SK-MEL-5 (cell line): Measurements from ENCODE around the gene COPS3. TPM values are rescaled to one million over a fixed set of nuclear protein-coding genes. Genes with fewer than 3 reads are reported as not detected.
A peak's percentile ranks its signal among the peaks of the same experiment; 100 is the strongest.
"Not testable (repeated sequence)": the region's sequence is repeated elsewhere in the genome, so short reads cannot be mapped to it uniquely, and the experiment has no call there.

Source experiments
- DNase-seq: peaks from one replicate; pipeline ENCODE4 v3.0.0-alpha.2; 2016; ENCODE audit warnings: low read depth, low spot score
- in situ Hi-C: cut with HindIII; loops from 2 replicates; pipeline ENCODE4 v1.10.0; 2016; ENCODE audit warnings: low sequenced_read_pairs, high pct_unique_total_duplicates, low pct_unique_long_range_greater_than_20kb
- total RNA-seq: library from RNA; depleted of rRNA; stranded (reverse); fragments of >200 nt; shearing (Covaris generic); gene quantifications from 2 replicates; pipeline ENCODE4 v1.2.3, GENCODE V29; 2014

COPS3 gene
- total RNA-seq, 1 experiment from 2014 or later, result 121 TPM

DNA sequence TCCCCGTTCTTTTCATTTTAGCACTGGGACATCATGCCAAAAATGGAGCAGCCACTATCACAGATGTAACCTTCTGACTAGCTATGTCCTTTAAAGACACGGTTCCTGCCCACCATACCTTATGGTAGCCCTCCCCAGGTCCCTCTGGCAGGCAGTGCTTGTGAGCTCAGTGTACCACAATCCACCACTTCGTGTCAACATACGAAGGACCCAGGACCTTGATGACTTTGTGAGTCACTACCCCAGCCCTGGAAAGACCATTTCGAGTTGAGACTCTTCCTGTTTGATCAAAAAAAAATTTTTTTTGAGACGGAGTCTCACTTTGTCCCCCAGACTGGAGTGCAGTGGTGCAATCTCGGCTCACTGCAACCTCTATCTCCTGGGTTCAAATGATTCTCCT lies 23.0 kb downstream of the COPS3 start:
- DNase-seq, result no peak
- in situ Hi-C loops, result no loop called here

DNA sequence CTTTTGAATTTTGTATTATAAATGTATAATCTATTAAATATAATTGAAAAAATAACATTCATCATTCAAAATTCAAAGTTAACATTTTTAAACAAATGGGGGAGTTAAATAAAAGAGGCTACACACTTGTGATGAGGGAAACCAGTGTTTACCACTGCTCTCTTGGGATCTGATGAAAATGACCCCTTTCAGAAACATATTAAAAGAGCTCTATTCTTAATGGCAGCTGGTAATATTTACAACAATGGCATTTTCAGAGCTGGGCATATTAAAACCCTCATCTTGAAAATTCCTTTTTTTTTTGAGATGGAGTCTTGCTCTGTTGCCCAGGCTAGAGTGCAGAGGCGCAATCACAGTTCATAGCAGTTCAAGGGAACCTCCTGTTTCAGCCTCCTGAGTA lies 24.7 kb downstream of the COPS3 start:
- DNase-seq, result peak; percentile 67
- in situ Hi-C loops, result no loop called here

DNA sequence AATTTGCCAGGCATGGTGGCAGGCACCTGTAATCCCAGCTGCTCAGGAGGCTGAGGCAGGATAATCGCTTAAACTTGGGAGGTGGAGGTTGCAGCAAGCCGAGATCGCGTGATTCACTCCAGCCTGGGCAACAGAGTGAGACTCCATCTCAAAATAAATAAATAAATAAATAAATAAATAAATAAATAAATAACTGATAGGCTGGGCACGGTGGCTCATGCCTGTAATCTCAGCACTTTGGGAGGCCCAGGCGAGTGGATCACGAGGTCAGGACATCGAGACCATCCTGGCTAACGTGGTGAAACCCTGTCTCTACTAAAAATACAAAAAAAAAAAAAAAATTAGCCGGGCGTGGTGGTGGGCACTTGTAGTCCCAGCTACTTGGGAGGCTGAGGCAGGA lies 25.4 kb downstream of the COPS3 start:
- DNase-seq, in situ Hi-C loops: not testable (repeated sequence)

DNA sequence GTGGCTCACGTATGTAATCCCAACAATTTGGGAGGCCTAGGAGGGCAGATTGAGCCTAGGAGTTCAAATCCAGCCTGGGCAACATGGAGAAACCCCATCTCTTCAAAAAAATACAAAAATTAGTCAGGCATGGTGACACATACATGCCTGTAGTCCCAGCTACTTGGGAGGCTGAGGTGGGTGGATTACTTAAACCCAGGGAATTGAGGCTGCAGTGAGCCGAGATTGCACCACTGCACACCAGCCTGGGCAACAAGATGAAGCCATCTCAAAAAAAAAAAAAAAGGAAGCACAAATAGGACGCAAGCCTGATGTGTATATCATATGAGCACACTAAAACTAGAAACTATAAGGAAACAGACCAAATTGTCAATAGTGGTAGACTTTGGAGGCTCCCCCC lies 27.0 kb downstream of the COPS3 start:
- in situ Hi-C loops, result no loop called here

DNA sequence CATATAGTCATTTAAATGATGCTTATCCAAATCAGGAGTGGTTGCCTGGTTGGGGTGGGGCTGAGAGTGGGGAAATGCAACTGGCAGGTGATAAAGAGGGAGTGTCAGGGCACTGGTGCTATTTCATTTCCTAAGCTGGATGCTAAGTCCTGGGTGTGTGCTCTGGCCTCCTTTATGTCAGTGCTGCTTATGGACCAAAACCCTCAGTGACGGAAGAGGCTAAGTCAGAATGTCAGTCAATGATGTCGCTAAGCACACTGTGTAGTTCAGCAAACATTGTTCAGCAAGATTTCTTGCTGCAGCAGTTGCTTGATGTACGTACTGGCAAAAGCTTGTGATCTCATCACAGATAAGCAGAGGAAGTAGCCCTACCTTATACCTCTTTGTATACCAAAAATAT lies 27.6 kb downstream of the COPS3 start:
- no peak for DNase-seq
- in situ Hi-C loops, result no loop called here

More for the DNA sequence above, 27.0 kb downstream of the COPS3 start:
- DNase-seq, result no peak

DNA sequence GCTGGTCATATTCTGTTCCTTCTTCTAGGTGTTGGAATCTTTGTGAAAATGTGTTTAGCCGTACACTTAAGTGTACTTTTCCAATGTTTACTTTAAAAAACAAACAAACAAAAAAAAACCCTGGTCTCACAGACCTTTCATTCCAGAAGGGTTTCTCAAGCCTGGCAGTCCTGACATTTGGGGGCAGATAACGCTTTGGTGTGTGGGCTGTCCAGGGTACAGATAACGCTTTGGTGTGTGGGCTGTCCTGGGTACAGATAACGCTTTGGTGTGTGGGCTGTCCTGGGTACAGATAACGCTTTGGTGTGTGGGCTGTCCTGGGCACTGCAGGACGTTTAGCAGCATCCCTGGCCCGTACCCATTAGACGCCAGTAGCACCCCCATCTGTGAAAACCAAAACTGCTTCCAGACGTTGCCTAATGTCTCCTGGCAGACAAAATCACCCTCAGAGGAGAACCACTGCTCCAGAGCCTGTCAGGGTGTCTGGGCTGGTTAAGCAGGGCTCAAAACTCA lies 28.8 kb downstream of the COPS3 start:
- in situ Hi-C loops, result no loop called here

DNA sequence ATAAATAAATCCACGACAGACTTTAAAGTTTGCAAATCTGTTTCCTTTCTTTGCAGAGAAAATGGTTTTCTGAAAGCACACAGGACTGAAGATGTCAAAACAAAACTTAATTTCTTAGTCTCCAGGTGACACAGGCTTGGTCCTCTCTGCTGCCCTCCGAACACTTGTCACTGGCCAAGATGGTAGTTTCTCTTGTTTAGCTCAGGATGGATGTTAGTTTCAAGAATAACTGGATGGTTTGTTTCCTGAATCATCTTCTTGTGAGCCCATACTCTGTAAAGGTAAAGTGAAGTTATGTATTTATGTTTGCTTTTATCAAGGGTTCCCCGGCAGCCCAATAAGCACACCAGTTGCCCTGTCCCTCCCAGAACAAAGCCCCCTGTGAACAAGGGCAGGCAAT lies 34.2 kb downstream of the COPS3 start:
- in situ Hi-C loops, result no loop called here
- no peak for DNase-seq

More for the DNA sequence above, 28.8 kb downstream of the COPS3 start:
- no peak for DNase-seq

DNA sequence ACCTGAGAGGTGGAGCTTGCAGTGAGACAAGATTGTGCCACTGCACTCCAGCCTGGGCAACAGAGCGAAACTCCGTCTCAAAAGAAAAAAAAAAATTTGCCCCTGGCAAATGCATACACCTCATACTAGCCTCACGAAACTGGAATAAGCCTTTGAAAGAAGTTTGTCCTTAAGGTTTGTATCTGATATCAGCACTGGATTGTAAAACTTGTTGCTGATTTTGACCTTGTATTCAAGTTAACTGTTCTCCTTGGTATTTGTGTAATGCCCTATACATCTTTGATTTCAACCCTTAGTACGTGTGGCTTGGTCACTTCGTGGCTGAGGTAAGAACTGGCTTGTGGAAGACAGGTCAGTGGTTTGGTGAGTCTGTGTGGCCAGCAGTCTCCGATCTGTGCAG lies 37.9 kb downstream of the COPS3 start:
- in situ Hi-C loops, result no loop called here
- no peak for DNase-seq

DNA sequence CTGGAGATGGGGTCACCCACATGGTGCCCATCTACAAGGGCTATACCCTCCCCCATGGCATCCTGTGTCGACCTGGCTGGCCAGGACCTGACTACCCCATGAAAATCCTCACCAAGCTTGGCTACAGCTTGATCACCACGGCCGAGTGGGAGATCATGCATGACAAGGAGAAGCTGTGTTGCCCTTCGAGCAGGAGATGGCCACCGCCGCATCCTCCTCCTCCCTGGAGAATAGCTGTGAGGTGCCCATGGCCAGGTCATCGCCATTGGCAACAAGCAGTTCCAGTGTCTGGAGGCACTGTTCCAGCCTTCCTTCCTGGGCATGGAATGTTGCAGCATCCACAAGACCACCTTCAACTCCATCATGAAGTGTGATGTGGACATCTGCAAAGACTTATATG lies 38.8 kb downstream of the COPS3 start:
- in situ Hi-C loops, result no loop called here
- no peak for DNase-seq

DNA sequence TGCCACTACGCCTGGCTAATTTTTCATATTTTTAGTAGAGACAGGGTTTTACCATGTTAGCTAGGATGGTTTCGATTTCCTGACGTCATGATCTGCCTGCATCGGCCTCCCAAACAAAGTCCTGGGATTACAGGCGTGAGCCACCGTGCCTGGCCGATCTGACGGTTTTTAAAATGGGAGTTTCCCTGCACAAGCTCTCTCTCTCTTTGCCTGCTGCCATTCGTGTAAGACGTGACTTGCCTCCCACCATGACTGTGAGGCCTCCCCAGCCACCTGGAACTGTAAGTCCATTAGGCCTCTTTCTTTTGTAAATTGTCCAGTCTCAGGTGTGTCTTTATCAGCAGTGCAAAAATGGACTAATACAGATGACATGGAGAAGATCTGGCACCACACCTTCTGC lies 39.4 kb downstream of the COPS3 start:
- DNase-seq, result no peak
- in situ Hi-C loops, result no loop called here

DNA sequence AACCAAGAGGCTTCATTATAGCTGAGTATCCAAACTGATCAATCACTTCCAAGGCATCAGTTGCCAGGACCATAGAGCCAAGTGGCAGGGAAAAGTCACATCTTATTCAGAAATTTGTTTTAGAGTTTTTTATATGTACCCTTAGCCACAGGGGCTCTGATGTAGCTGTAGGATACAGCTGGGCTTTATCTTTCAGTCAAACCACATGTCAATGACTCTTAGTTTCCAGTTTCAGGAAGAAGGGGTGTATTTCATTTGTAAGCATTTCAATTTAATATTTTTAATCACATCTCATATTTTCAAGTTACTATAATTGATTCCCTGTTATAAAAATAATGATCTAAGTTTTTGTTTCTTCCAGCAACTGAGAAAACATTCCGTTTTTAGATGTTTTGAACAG lies 41.2 kb downstream of the COPS3 start:
- DNase-seq, result no peak
- in situ Hi-C loops, result no loop called here

DNA sequence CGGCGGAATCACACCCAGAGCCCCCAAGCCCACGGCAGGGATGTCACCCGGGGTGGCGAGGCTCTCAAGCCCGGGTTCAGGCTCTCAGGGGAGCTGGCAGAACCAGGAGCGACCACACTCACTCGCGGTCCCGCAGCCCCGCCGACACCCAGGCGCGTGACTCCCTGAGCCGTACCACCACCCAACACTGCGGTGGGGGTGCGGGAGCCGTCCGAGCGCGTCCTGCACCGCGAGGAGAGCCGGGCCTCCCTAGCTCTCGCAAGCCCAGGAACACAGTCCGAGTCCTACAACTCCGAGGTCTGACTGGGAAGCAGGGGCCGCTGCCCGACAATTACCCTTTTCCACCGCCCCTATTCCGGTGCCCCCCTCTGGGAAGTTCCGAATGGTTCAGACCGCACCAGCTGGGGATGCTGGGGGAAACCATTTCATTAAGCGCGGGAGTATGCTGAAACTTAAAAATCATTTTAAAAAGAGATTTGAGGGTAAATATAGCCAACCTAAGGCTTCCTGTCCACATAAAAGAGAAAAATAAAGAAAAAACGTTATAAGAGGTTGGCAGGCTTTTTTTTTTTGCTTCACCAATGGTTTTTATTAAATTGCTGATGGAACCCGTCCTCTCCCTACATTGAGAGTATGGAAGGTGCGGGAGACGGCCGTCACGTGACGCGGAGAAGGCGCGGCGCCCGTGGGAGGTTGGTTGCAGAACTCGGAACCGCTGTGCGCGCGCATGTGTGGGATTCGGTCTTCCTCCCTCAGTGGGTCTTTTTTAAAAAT lies 43.8 kb downstream of the COPS3 start, which contains the start of gene FLCN:
TSS of gene FLCN (minus strand) at position 143 of the 774 bp plus-strand sequence. CDS start 9,031 bp downstream, outside the sequence.
- DNase-seq, result peak; percentile 84
- in situ Hi-C loops, result no loop called here

DNA sequence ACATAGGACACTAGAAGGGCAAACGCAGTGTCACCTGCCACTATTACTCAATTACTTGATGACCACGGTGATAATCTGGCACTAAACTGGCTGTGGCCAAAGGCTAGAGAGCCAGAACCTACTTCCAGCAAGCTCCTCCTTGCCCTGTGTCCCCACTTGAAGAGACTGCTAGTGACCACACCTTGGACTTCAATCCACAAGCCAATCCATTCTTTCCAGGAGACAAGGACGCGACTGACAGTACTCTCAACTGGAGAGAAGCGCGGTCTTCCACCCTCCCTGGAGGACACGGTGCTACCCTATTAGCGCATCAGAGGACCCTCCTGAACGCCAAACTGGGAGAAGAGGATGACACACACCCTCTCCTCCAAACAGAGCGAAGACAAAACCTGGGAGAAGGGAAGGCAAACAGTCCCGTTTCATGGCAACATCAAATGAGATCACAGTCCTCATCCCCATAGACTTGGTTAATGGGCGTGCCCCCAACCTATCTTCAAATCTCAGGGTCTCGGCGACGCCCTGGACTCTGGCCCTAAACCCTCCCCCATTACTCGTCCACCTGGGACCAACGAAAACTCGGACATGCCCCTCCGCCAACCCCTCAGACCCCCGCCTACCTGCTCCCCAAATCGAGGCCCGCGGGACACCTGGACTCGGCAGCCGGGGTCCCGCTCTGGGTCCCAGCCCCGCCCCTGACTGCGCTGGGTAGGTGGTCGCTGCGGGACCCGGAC lies 44.6 kb downstream of the COPS3 start:
- DNase-seq, result peak; percentile 19
- in situ Hi-C loops, result no loop called here

DNA sequence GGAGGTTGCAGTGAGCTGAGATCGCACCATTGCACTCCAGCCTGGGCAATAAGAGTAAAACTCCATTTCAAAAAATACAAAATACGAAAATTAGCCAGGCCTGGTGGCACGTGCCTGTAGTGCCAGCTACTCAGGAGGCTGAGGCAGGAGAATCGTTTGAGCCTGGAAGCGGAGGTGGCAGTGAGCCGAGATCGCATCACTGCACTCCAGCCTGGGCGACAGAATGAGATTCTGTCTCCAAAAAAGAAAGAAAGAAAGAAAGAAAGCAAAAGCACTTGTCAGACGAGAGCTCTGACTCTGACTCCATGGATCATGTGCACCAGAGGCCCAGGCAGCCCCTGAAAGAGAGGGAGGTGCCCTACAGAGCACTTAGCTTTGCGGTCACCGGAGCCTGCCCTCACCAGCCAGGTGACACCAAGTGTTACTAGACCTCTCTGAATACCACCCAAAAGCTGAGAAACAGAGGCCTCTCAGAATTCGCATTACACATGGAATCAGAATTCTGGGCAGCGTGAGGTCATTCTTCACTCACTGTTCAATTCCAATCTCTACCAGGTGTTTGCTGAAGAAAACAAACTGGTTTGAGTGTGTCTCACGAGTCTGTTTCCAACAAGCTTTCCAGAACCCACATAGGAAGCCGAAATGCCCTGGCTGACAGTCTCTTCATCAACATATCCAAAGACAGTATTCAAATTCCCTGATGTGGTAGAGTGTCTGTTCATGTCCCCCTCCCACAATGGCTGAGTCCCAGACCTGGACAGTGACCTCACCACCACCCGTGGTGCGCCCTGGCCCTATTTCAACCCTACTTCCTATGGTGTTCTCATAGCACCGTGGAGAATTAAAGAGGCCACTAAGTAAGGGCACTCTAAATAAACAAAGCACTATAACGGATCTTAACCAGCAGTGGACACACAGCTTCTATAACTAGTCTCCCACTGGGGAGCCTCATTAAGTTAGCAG lies 45.6 kb downstream of the COPS3 start:
- no peak for DNase-seq
- in situ Hi-C loops, result no loop called here

DNA sequence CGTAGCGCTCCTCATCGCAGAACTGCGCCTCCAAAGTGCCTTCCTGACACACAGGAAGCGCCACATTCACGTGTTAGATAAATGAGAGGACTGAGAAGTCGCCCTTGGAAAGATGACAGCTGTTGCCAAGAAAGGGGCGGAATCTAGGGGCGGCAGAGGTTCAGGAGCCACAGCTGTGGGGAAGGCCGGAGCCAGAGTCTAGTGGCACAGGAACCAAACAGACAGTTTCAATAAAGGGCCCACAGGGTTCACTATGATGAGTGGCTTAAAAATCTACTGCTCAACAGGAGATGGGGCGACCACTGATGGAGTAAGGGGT lies 48.8 kb downstream of the COPS3 start:
- DNase-seq, result no peak
- in situ Hi-C loops, result no loop called here

DNA sequence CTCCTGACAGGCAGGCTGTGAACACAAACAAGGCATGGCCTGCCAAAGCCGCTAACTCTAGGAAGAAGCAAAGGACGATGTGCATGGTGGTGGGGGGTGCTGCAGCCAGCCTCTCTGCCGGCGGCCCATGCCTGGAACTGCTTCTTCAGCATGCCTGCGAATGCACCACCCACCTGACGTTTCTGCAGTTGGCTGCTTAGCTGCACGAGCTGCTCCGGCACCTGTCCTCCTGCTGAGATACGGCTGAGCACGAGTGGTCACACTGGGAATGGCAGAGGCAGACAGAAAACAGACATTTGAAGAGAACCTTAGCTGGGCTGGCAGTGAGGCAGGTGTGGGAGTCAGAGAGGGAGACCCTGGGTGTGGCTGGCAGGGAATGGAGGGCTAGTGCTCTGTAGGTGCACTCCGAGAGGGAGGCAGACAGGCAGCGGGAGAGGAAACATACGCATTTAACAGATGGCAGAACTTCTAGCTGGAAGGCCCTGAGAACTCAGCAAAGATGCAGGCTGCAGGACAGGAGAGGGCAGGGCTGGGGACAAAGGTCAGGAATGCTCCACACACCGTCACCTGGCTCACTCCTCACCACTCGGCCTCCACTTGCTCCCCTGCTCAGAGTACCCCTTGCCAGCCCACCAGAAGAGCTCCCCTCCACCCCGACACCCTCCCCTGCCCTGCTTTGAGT lies 49.3 kb downstream of the COPS3 start:
- in situ Hi-C loops, result no loop called here
- no peak for DNase-seq
